HEK293 (cell line): ENCODE measurements around the gene CD1D.

Experiments
- CTCF ChIA-PET: fragments of 350-600 bp; formaldehyde crosslinking; extraction: SDS; loops from one replicate; lab custom pipeline; 2021; ENCODE audit warnings: antibody characterized with exemption; lab: Yijun Ruan, JAX
- POLR2A ChIA-PET: fragments of 300-600 bp; formaldehyde crosslinking; extraction: SDS; loops from one replicate; lab custom pipeline; 2020; ENCODE audit warnings: antibody characterized with exemption, inconsistent platforms; lab: Yijun Ruan, JAX
- H3K27ac ChIP-seq: fragments of 200-500 bp; sonication (Bioruptor generic); 2 replicates; pipeline ENCODE4 v1.5.1; 2014; ENCODE audit warnings: low read depth, low read length, control low read depth, inconsistent platforms; ENCODE audit errors: extremely low read depth
- H3K36me3 ChIP-seq, 2 experiments: fragments of 200-500 bp in 1 of 2; sonication (Bioruptor generic) in 1 of 2; 1 replicate in 1 of 2; 2 replicates in 1 of 2; pipeline ENCODE4 v1.5.1; 2014 to 2017; ENCODE audit warnings: inconsistent platforms in 2 of 2, low read length in 2 of 2; ENCODE audit not compliant: control insufficient read depth in 2 of 2, insufficient read depth in 1 of 2
- H3K4me1 ChIP-seq: fragments of 200-500 bp; sonication (Bioruptor generic); 2 replicates; pipeline ENCODE4 v1.5.1; 2014; ENCODE audit warnings: mild to moderate bottlenecking, low read length, inconsistent platforms; ENCODE audit not compliant: control insufficient read depth, insufficient read depth
- H3K4me3 ChIP-seq: 2 replicates; pipeline ENCODE4 v1.5.1; 2011; ENCODE audit warnings: low read depth, mild to moderate bottlenecking, control low read depth, low read length, moderate library complexity
- H3K9me3 ChIP-seq: fragments of 200-500 bp; sonication (Bioruptor generic); 2 replicates; pipeline ENCODE4 v1.5.1; 2014; ENCODE audit warnings: low read depth, low read length, inconsistent platforms; ENCODE audit not compliant: control insufficient read depth, insufficient read depth
- BCL11B ChIP-seq: fragments of 450-650 bp; formaldehyde crosslinking; IDR thresholded peaks from 2 replicates; pipeline ENCODE4 v1.5.1; 2016; ENCODE audit warnings: low read depth, missing biosample characterization, missing genetic modification characterization
- EGR2 ChIP-seq: fragments of 450-650 bp; formaldehyde crosslinking; IDR thresholded peaks from 2 replicates; pipeline ENCODE4 v1.5.1; 2016; ENCODE audit warnings: low read depth, missing biosample characterization, missing genetic modification characterization
- KLF1 ChIP-seq: fragments of 450-650 bp; formaldehyde crosslinking; IDR thresholded peaks from 2 replicates; pipeline ENCODE4 v1.5.1; 2016; ENCODE audit warnings: missing biosample characterization, missing genetic modification characterization
- KLF10 ChIP-seq: fragments of 450-650 bp; IDR thresholded peaks from 2 replicates; pipeline ENCODE4 v1.5.1; 2018; ENCODE audit warnings: missing biosample characterization, mild to moderate bottlenecking, missing genetic modification characterization
- KLF16 ChIP-seq: fragments of 450-650 bp; formaldehyde crosslinking; IDR thresholded peaks from 2 replicates; pipeline ENCODE4 v1.5.1; 2017; ENCODE audit warnings: missing biosample characterization, missing genetic modification characterization
- PRDM10 ChIP-seq: fragments of 450-650 bp; formaldehyde crosslinking; IDR thresholded peaks from 2 replicates; pipeline ENCODE4 v1.5.1; 2016; ENCODE audit warnings: missing biosample characterization, missing genetic modification characterization
- SP3 ChIP-seq: fragments of 450-650 bp; formaldehyde crosslinking; IDR thresholded peaks from 2 replicates; pipeline ENCODE4 v1.5.1; 2016; ENCODE audit warnings: missing biosample characterization, missing genetic modification characterization
- ZBTB8A ChIP-seq: fragments of 450-650 bp; formaldehyde crosslinking; IDR thresholded peaks from 2 replicates; pipeline ENCODE4 v1.5.1; 2016; ENCODE audit warnings: missing biosample characterization, missing genetic modification characterization
- ZFP69B ChIP-seq: fragments of 450-650 bp; formaldehyde crosslinking; IDR thresholded peaks from 2 replicates; pipeline ENCODE4 v1.5.1; 2016; ENCODE audit warnings: missing biosample characterization, missing genetic modification characterization
- ZNF138 ChIP-seq: fragments of 450-650 bp; formaldehyde crosslinking; IDR thresholded peaks from 2 replicates; pipeline ENCODE4 v1.5.1; 2016; ENCODE audit warnings: missing biosample characterization, missing genetic modification characterization, borderline replicate concordance
- ZNF223 ChIP-seq: fragments of 450-650 bp; formaldehyde crosslinking; IDR thresholded peaks from 2 replicates; pipeline ENCODE4 v1.5.1; 2016; ENCODE audit warnings: missing biosample characterization, missing genetic modification characterization
- ZNF362 ChIP-seq: fragments of 450-650 bp; formaldehyde crosslinking; IDR thresholded peaks from 2 replicates; pipeline ENCODE4 v1.5.1; 2016; ENCODE audit warnings: missing biosample characterization, missing genetic modification characterization
- ZNF423 ChIP-seq: fragments of 450-650 bp; formaldehyde crosslinking; IDR thresholded peaks from 2 replicates; pipeline ENCODE4 v1.5.1; 2016; ENCODE audit warnings: missing biosample characterization, missing genetic modification characterization
- ZNF48 ChIP-seq: fragments of 450-650 bp; formaldehyde crosslinking; IDR thresholded peaks from 2 replicates; pipeline ENCODE4 v1.5.1; 2016; ENCODE audit warnings: missing biosample characterization, missing genetic modification characterization
- ZNF571 ChIP-seq: fragments of 450-650 bp; formaldehyde crosslinking; IDR thresholded peaks from 2 replicates; pipeline ENCODE4 v1.5.0; 2017; ENCODE audit warnings: missing biosample characterization, missing genetic modification characterization
- ZNF624 ChIP-seq: fragments of 450-650 bp; formaldehyde crosslinking; IDR thresholded peaks from 2 replicates; pipeline ENCODE4 v1.5.1; 2017; ENCODE audit warnings: missing biosample characterization, missing genetic modification characterization
- ZNF645 ChIP-seq: fragments of 450-650 bp; formaldehyde crosslinking; IDR thresholded peaks from 2 replicates; pipeline ENCODE4; 2016; ENCODE audit warnings: missing biosample characterization, missing genetic modification characterization
- ZNF785 ChIP-seq: fragments of 450-650 bp; formaldehyde crosslinking; IDR thresholded peaks from 2 replicates; pipeline ENCODE4 v1.5.1; 2016; ENCODE audit warnings: missing biosample characterization, missing genetic modification characterization
- ZNF837 ChIP-seq: fragments of 450-650 bp; formaldehyde crosslinking; IDR thresholded peaks from 2 replicates; pipeline ENCODE4 v1.5.1; 2016; ENCODE audit warnings: missing biosample characterization, missing genetic modification characterization
- ZSCAN23 ChIP-seq: fragments of 450-650 bp; formaldehyde crosslinking; IDR thresholded peaks from 2 replicates; pipeline ENCODE4 v1.5.1; 2016; ENCODE audit warnings: missing biosample characterization, missing genetic modification characterization
- TF ChIP-seq, protein P1 (sequence below): fragments of 450-650 bp; formaldehyde crosslinking; IDR thresholded peaks from 2 replicates; pipeline ENCODE4 v1.5.1; 2016; ENCODE audit warnings: missing biosample characterization, missing genetic modification characterization
- TF ChIP-seq, protein P2 (sequence below): fragments of 450-650 bp; formaldehyde crosslinking; IDR thresholded peaks from 2 replicates; pipeline ENCODE4 v1.5.1; 2016; ENCODE audit warnings: missing biosample characterization, missing genetic modification characterization
- TF ChIP-seq, protein P3 (sequence below): fragments of 450-650 bp; formaldehyde crosslinking; IDR thresholded peaks from 2 replicates; pipeline ENCODE4 v1.5.1; 2017; ENCODE audit warnings: missing biosample characterization, missing genetic modification characterization

CD1D gene

GRCh38 chr1:158189624-158190023 is 8.9 kb downstream of the CD1D start (continued):
- TF ChIP-seq, protein P1, sequence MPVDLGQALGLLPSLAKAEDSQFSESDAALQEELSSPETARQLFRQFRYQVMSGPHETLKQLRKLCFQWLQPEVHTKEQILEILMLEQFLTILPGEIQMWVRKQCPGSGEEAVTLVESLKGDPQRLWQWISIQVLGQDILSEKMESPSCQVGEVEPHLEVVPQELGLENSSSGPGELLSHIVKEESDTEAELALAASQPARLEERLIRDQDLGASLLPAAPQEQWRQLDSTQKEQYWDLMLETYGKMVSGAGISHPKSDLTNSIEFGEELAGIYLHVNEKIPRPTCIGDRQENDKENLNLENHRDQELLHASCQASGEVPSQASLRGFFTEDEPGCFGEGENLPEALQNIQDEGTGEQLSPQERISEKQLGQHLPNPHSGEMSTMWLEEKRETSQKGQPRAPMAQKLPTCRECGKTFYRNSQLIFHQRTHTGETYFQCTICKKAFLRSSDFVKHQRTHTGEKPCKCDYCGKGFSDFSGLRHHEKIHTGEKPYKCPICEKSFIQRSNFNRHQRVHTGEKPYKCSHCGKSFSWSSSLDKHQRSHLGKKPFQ (tag by site-specific recombination), result no peak
- TF ChIP-seq BCL11B (tag by site-specific recombination), result no peak
- no peak for TF ChIP-seq ZNF571 (tag by site-specific recombination)
- no peak for TF ChIP-seq ZNF785 (tag by site-specific recombination)
- no peak for TF ChIP-seq KLF1
- TF ChIP-seq ZBTB8A (tag by site-specific recombination), result no peak
- TF ChIP-seq KLF10 (tag by site-specific recombination), result no peak
- no peak for TF ChIP-seq KLF16
- no peak for TF ChIP-seq ZNF645 (tag by site-specific recombination)
- no peak for TF ChIP-seq EGR2 (tag by site-specific recombination)

DNA sequence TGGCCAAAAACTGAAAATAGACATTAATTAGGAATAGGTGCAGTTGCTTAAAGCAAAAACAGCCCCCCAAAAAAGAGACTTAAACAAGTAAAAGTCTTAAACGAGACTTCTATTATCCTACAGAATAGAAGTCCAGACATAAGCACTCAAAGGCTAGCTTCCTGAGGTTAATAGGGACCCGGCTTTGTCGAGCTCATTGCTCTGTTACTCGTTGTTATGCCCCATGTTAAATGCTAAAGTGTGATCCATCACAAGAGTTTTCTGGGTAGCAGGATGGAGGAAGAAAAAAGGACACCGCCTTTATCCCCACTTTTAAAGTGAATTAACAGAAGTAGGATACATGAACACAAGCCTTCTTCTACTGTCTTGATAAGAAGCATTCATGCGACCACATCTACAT is 10.6 kb downstream of the CD1D start:
- no peak overlapping the region for H3K27ac ChIP-seq
- no peak overlapping the region for H3K4me3 ChIP-seq
- TF ChIP-seq PRDM10 (tag by site-specific recombination) (no peak), ZSCAN23 (tag by site-specific recombination) (no peak), ZNF423 (no peak), SP3 (tag by site-specific recombination) (no peak), ZNF837 (no peak)
- TF ChIP-seq, protein P2, sequence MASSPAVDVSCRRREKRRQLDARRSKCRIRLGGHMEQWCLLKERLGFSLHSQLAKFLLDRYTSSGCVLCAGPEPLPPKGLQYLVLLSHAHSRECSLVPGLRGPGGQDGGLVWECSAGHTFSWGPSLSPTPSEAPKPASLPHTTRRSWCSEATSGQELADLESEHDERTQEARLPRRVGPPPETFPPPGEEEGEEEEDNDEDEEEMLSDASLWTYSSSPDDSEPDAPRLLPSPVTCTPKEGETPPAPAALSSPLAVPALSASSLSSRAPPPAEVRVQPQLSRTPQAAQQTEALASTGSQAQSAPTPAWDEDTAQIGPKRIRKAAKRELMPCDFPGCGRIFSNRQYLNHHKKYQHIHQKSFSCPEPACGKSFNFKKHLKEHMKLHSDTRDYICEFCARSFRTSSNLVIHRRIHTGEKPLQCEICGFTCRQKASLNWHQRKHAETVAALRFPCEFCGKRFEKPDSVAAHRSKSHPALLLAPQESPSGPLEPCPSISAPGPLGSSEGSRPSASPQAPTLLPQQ (tag by site-specific recombination), result no peak
- TF ChIP-seq, all 188 proteins: peak for 0
- H3K4me1 ChIP-seq, result peaks cover 3% of the 10 kb centered on the region; the same call in 1 of the 2 replicates
- no peaks in the 10 kb centered on the region for H3K36me3 ChIP-seq
- CTCF ChIA-PET, result no interaction called here
- H3K9me3 ChIP-seq, result no peaks in the 10 kb centered on the region
- POLR2A ChIA-PET, result no interaction called here

DNA sequence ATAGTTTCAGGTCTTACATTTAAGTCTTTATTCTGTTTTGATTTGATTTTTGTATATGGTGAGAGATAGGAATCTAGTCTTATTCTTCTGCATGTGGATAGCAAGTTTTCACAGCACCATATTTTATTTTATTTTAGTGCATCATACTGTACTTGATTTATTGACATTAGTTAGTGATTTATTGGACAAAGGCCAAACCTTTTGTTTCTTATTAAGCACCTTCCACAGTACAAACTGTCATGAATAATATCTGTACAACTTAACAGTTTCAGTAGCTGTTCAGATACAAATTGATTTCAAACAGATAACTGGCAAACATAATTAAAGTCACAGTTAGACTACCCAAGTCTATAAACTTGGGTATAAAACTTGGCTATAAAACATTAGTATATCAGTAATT is 15.8 kb downstream of the CD1D start:
- ChIA-PET CTCF (no interaction called here), POLR2A (no interaction called here)
- no peaks in the 10 kb centered on the region for H3K36me3 ChIP-seq
- no peaks in the 10 kb centered on the region for H3K9me3 ChIP-seq
- no peaks in the 10 kb centered on the region for H3K4me1 ChIP-seq
- H3K4me3 ChIP-seq, result no peak overlapping the region
- H3K27ac ChIP-seq, result no peak overlapping the region
- TF ChIP-seq ZNF223 (tag by site-specific recombination) (no peak), ZNF624 (tag by site-specific recombination) (no peak), ZNF138 (no peak), ZNF48 (tag by site-specific recombination) (no peak), ZFP69B (no peak), ZNF362 (no peak)
- TF ChIP-seq, protein P3, sequence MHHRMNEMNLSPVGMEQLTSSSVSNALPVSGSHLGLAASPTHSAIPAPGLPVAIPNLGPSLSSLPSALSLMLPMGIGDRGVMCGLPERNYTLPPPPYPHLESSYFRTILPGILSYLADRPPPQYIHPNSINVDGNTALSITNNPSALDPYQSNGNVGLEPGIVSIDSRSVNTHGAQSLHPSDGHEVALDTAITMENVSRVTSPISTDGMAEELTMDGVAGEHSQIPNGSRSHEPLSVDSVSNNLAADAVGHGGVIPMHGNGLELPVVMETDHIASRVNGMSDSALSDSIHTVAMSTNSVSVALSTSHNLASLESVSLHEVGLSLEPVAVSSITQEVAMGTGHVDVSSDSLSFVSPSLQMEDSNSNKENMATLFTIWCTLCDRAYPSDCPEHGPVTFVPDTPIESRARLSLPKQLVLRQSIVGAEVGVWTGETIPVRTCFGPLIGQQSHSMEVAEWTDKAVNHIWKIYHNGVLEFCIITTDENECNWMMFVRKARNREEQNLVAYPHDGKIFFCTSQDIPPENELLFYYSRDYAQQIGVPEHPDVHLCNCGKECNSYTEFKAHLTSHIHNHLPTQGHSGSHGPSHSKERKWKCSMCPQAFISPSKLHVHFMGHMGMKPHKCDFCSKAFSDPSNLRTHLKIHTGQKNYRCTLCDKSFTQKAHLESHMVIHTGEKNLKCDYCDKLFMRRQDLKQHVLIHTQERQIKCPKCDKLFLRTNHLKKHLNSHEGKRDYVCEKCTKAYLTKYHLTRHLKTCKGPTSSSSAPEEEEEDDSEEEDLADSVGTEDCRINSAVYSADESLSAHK (tag by site-specific recombination), result no peak
